HG02642 (cell line): ENCODE data around the gene C1QB.
"Not testable (repeated sequence)": the region's sequence is repeated elsewhere in the genome, so short reads cannot be mapped to it uniquely, and the experiment has no call there.

Source experiments
- ATAC-seq: cut with Tn5 transposase; IDR thresholded peaks from one replicate; pipeline ENCODE4 v1.9.1; 2021; ENCODE audit warnings: mild to moderate bottlenecking; ENCODE audit not compliant: unreplicated experiment, poor library complexity

The C1QB gene

GRCh38 chr1:22661880-22662279 is 8.8 kb downstream of the C1QB start:
- ATAC-seq = no peak

DNA sequence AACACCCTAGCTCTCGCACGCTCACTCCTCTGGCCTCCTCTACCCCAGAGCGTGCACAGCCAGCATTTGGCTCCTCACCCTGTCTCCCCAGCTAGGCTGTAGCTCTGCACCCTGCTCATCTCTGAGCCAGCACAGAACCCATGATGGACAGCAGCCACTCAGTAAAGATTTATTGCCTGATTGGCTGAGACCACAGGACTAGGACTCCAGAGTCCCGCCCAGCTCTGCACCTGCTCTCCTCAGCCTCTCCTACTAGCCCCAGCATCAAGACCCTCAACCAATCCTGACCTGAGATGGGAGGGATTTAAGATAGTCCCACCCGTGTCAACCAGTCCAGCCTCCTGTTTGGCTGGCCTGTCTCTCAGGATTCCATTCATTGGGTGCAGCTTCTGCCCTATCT is 9.3 kb downstream of the C1QB start:
- no peak for ATAC-seq

- no peak for ATAC-seq
Measured at GRCh38 chr1:22662986-22663408, 10.0 kb downstream of the C1QB start.

- no peak for ATAC-seq
Measured at GRCh38 chr1:22665752-22666151, 12.7 kb downstream of the C1QB start.

DNA sequence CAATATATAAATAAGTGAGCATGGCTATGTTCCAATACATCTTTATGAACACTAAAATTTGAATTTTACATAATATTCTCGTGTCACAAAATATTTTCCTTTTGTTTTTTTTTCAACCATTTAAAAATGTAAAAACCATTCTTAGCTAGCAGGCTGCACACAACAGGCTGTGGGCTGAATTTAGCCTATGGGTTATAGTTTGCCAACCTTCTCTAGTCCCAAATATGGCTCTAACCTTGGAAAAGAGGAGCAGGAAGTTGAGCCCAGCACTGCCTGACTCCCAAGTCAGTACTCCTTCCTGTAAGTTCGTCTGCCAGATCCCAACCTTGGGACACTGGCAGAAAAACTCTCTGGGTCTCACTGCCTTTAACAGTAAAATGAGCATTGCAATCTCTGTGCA is 13.4 kb downstream of the C1QB start:
- ATAC-seq = no peak

DNA sequence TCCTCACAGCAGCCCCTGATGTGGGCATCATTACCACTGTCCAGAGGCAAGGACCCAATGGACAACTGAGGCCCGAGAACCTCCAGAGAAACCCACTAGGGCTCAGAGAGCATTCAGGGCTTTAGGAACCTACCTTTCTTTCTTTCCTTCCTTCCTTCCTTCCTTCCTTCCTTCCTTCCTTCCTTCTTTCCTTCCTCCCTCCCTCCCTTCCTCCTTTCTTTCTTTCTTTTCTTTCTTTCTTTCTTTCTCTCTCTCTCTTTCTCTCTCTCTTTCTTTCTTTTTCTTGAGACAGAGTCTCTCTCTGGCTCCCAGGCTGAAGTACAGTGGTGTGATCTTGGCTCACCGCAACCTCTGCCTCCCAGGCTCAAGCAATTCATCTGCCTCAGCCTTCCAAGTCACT is 15.8 kb downstream of the C1QB start:
- ATAC-seq = not testable (repeated sequence)

DNA sequence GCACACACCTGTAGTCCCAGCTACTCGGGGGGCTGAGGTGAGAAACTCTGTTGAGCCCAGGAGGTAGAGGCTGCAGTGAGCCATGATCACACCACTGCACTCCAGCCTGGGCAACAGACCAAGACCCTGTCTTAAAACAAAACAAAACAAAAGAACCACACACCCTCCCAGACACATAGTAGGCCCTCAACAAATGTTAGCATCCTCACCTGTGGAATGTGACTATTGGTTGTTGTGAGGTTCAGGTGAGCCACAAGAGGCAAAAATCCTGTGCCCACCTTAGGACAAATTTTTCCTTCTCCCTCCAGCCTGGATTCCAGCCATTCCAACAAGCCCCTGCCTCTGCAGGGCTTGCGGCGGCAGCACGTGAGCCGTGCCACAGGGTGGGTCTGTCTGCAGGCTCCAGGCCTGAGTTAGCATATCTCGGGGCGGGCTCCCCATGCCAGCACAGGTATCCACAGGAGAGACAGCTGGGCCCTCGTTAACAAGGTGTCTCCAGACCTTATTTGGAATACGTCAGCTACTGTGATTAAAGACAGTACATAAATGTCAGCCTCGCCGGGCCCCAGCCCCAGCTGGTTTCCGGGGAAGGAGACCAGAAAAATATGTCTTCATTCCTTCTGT is 17.4 kb downstream of the C1QB start:
- ATAC-seq = no peak

DNA sequence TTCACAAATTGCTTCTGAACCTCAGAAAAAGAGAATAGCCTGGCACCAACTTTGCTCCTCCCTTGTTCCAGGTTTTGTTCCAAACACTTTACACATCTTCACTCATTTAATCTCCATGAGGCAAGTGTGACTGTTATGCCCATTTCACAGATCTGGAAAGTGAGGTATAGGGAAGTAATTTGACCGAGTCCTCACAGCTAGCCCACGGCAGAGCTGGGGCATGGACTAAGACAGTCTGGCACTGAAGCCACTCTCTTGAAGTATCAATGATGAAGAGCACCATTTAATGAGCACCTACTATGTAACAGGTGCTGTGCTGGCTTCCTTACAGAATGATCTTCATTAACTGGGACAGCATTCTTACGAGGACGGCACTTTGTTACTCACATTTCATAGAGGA is 19.0 kb downstream of the C1QB start:
- no peak for ATAC-seq

DNA sequence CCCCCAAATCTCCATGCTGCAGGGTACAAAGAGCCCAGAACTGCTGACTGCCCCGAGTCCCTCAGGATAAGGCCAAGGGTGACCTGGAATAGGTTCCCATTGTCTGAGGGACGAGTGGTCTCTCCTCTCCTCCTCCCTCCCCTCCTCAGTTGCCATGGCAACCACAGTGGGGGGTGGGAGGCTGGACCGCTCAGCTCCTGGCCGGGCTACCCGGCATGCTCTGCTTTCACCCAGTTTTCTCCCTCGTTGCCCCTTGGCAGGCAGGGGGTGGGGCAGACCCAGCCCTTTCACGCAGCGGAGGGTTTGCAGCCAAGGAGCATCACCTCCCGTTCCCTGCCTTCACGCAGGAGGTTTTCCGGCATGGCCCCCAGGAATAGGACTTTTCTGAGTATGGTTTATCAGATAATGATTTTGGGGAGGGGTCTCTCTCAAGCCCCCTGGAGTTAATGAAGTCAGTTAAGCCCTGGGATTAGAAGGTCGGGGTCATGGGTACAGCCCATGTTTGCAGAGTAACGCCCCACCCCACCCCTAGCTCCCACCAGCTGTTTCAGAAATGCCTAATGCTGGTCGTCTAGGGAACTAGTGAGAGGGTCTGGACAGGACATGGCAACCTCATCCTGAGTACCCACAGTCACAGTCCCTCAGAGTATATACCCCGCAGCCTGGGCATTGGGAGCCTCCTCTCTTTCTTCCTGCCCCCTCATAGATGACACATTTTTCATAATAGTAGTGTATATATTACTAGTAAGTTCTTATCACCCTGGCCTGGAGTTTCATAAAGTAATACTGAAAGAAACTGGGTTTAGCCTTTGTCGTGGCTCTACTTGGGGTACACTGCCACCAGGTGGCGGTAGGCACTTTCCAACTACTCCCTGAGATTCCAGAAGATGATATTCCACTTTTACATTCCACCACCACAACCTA is 20.7 kb downstream of the C1QB start:
- no peak for ATAC-seq

GRCh38 chr1:22674410-22674749 is 21.3 kb downstream of the C1QB start:
- no peak for ATAC-seq

- not testable (repeated sequence) for ATAC-seq
Measured at GRCh38 chr1:22676151-22676550, 23.1 kb downstream of the C1QB start.

DNA sequence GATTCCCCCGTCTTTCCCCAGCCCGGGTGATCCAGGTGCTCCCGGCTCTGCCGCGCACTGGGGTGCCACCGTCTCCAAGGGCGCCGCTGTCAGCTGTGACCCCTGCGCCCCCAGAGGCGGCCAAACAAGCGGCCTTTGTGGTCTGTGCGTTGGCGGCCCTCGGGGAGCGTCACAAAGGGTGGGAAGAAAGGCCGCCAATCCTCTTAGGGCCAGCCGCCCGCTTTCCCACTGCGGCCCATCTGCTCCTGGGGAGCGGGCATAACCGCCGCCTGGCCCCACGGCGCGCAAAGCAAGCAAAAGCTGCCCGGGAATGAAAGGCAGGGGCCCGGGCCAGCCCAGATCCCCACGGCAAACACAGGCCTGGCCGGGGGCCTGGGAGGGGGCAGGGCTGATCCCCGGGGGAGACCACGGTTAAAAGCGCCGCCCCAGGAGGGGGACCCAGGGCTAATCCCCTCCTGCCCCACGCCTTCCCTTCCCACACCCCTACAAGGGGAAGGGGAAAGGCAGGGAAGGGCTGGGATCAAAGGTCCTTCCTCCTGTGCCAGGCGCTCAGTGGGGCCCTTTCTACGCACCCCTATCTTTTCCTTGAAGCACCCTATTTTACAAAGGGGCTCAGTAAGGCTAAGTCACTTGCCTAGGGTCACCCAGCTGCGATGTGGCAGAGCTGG is 24.0 kb downstream of the C1QB start:
- ATAC-seq = no peak

DNA sequence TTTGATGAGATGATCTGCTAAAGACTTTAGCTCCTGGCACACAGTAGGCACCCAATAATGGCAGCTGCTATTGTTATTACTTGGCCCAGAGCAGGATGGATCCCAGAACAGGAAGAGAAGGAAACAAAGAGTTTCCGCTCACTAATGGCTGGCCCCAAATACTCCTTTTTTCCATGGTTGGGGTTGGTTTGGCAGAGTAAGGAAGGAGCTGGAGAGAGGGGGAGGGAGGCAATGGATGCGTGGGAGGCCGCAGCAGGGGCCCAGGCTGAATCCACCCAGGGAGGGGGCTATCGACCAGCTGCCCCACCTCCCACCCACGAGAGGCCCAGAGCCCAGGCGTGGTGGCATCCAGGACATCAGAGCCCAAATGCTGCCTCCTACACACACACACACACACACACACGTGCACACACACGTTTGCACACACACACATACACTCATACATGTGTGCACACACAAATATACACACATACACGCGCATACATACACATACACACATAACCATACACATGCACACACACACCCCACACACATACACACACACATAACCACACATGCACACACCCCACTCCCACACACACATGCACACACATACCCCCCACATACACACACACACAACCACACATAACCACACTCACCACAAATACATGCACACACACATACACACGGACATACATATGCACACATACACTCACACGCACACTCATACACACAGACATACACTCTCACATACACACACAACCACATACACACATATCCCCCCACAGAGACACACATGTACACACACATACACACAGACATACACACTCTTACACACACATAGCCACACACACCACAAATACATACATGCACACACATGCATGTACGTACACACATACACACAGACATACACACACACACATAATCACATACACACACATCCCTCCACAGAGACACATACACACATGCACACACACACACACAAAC is 25.2 kb downstream of the C1QB start:
- ATAC-seq = no peak

- ATAC-seq = no peak
Measured at GRCh38 chr1:22680726-22681125, 27.7 kb downstream of the C1QB start.

DNA sequence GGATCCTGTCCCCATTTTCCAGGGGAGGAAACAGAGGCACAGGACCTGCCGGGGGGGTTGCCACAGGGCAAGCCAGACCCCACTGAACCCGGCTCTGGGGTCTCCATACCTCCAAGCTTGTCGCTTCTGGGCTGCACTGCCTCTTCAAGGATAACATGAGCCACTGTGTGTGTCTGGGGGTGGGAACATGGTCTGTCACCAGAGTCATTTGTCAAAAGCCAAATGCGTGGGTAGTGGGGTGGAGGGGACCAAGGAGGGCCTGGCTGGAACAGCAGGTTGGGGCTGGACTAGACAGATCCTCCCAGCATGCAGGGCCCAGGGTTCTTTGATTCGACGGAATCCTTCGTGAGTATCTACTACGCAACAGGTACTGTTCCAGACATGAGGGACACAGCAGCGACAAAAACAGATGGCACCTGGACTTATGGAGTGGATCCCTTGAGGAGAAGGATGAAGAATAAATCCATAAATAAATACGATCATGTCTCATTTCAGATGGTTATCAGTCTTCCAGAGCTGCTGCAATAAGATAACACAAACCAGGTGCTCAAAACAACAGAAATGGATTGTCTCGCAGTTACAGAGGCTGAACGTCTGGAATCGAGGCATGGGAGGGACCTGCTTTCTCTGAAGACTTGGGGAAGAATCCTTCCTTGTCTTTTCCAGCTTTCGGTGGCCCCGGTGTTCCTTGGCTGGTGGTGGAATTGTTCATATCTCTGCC is 28.7 kb downstream of the C1QB start:
- no peak for ATAC-seq

DNA sequence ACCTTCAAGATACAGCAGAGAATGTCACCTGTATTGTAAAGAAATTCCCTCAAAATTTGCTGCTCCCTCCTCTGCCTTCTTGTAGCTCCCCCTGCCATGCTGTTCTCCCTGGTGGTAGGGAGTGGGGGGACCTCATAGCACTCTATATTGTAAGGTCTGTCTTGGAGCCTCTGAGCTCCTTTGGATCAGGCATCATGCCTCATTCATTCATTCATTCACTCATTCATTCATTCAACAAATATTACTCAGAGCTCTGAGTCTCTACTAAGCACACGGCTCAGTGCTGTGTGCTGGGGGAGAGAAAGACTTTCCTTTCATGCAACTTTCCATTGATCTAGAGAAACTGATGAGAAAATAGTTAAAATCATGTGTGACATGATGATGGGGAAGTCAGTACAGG is 30.5 kb downstream of the C1QB start:
- ATAC-seq = no peak

GRCh38 chr1:22685591-22686059 is 32.6 kb downstream of the C1QB start:
- no peak for ATAC-seq

DNA sequence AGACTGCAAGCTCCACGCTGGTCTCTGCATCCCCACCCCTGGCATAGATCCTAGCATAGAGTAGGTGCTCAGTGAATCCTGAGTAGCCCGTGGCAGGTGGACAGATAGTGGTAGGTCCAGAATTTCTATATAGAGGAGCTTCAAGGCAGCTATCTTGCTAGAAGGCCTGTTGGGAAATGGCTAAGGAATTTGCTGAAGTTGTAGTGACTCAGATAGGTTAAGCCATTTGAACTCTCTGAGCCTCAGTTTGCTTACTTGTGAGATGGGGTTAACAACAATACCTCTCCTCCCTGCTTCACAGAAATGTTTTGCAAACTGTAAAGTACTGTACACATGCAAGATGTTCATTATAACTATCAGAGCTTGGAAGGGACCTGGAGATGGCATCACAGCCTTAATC is 34.2 kb downstream of the C1QB start:
- ATAC-seq = no peak

GRCh38 chr1:22688466-22688865 is 35.4 kb downstream of the C1QB start:
- no peak for ATAC-seq
